K562 (cell line): Measurements from ENCODE around the gene PSMD9. TPM values are rescaled to one million over a fixed set of nuclear protein-coding genes. Genes with fewer than 3 reads are reported as not detected.

ENCODE experiments used
- EP400 ChIP-seq: fragments of 450-650 bp; IDR thresholded peaks from 2 replicates; pipeline ENCODE4 v1.6.1; 2017; ENCODE audit warnings: antibody characterized with exemption, mild to moderate bottlenecking, moderate library complexity
- KLF10 ChIP-seq: fragments of 250-450 bp; sonication (Bioruptor Pico); IDR thresholded peaks from 2 replicates; pipeline ENCODE4 v1.6.1; 2021; ENCODE audit warnings: matching md5 sums
- LCOR ChIP-seq: sonication (generic); formaldehyde crosslinking; IDR thresholded peaks from 2 replicates; pipeline ENCODE4 v1.8.0; 2022; ENCODE audit warnings: mild to moderate bottlenecking, missing genetic modification reagents
- MECOM ChIP-seq: fragments of 250-450 bp; sonication (Bioruptor Pico); IDR thresholded peaks from 2 replicates; pipeline ENCODE4 v1.8.0; 2022; ENCODE audit warnings: inconsistent platforms
- NBN ChIP-seq: fragments of 450-650 bp; IDR thresholded peaks from 2 replicates; pipeline ENCODE4 v1.6.1; 2016; ENCODE audit warnings: low read depth, mild to moderate bottlenecking
- PREB ChIP-seq: sonication (generic); formaldehyde crosslinking; IDR thresholded peaks from 2 replicates; pipeline ENCODE4 v1.8.1; 2023; ENCODE audit warnings: mild to moderate bottlenecking, missing genetic modification reagents
- RBM17 ChIP-seq: fragments of 200-400 bp; formaldehyde crosslinking; IDR thresholded peaks from 2 replicates; pipeline ENCODE4 v1.6.1; 2017; ENCODE audit warnings: low read depth, mild to moderate bottlenecking, low read length, borderline replicate concordance
- RBM34 ChIP-seq: fragments of 200-400 bp; formaldehyde crosslinking; IDR thresholded peaks from 2 replicates; pipeline ENCODE4 v1.6.1; 2018; ENCODE audit warnings: low read length, borderline replicate concordance; ENCODE audit not compliant: insufficient read depth
- SRSF1 ChIP-seq: fragments of 200-400 bp; formaldehyde crosslinking; IDR thresholded peaks from 2 replicates; pipeline ENCODE4 v1.6.1; 2017; ENCODE audit warnings: mild to moderate bottlenecking, low read depth, low read length, moderate library complexity
- XRCC3 ChIP-seq: fragments of 450-650 bp; IDR thresholded peaks from 2 replicates; pipeline ENCODE4 v1.6.1; 2017; ENCODE audit warnings: mild to moderate bottlenecking, moderate library complexity
- ZBTB7A ChIP-seq: IDR thresholded peaks from 2 replicates; pipeline ENCODE4 v1.6.1; 2011; ENCODE audit warnings: low read depth, mild to moderate bottlenecking, low read length, moderate library complexity, borderline replicate concordance; ENCODE audit not compliant: control insufficient read depth
- ZNF239 ChIP-seq: fragments of 250-450 bp; sonication (Bioruptor Pico); IDR thresholded peaks from 2 replicates; pipeline ENCODE4 v1.4.0; 2020; ENCODE audit warnings: mild to moderate bottlenecking
- ZNF696 ChIP-seq: fragments of 250-450 bp; sonication (Bioruptor Pico); conservative IDR thresholded peaks from 2 replicates; pipeline ENCODE4 v1.4.0; 2020; ENCODE audit warnings: mild to moderate bottlenecking, moderate library complexity
- polyA plus RNA-seq, 8 experiments: library from polyadenylated mRNA; depleted of rRNA in 4 of 8; stranded (reverse) in 5 of 8; unstranded in 3 of 8; fragments of >200 nt; fragmentation: Nextera tagmentation in 2 of 8; fragmentation: Illumina TruSeq in 1 of 8; extraction: Ambion mirVana in 2 of 8; extraction: Trizol in 1 of 8; gene quantifications; 2 replicates each; pipeline versions ENCODE4 v1.2.1 to v1.2.3, GENCODE V29; 2011 to 2014; ENCODE audit warnings: inconsistent platforms in 1 of 8, missing spikeins in 1 of 8
- total RNA-seq, 7 experiments: library from RNA; depleted of rRNA in 6 of 7; stranded (reverse); fragments of >200 nt in 6 of 7; fragmentation: Illumina TruSeq in 2 of 7; extraction: Trizol in 2 of 7; gene quantifications; 2 replicates each; pipeline versions ENCODE4 v1.2.1 to v1.2.3, GENCODE V29; 2011 to 2021; ENCODE audit warnings: low replicate concordance in 1 of 7
- TF ChIP-seq, protein P1 (sequence below), 2 experiments: fragments of 450-650 bp; formaldehyde crosslinking in 1 of 2; IDR thresholded peaks; 2 replicates each; pipeline versions ENCODE4 v1.4.0 to v1.6.1; 2014 to 2020; ENCODE audit warnings: mild to moderate bottlenecking in 2 of 2, borderline replicate concordance in 1 of 2, low read depth in 1 of 2
- TF ChIP-seq, protein P2 (sequence below): sonication (generic); formaldehyde crosslinking; IDR thresholded peaks from 2 replicates; pipeline ENCODE4 v1.8.0; 2023; ENCODE audit warnings: mild to moderate bottlenecking, missing genetic modification reagents
- TF ChIP-seq, protein P3 (sequence below): fragments of 250-450 bp; sonication (Bioruptor Pico); IDR thresholded peaks from 2 replicates; pipeline ENCODE4 v1.5.0; 2021

The PSMD9 gene
- total and polyA plus RNA-seq, 9 of the 15 experiments (the other 6 are each of a cell fraction or from before 2014, with no cell fraction given): 12.2 to 143 (median 61.3) TPM

GRCh38 chr12:121839993-121840761 is 48.4 kb upstream of the PSMD9 start (continued):
- TF ChIP-seq, protein P1, sequence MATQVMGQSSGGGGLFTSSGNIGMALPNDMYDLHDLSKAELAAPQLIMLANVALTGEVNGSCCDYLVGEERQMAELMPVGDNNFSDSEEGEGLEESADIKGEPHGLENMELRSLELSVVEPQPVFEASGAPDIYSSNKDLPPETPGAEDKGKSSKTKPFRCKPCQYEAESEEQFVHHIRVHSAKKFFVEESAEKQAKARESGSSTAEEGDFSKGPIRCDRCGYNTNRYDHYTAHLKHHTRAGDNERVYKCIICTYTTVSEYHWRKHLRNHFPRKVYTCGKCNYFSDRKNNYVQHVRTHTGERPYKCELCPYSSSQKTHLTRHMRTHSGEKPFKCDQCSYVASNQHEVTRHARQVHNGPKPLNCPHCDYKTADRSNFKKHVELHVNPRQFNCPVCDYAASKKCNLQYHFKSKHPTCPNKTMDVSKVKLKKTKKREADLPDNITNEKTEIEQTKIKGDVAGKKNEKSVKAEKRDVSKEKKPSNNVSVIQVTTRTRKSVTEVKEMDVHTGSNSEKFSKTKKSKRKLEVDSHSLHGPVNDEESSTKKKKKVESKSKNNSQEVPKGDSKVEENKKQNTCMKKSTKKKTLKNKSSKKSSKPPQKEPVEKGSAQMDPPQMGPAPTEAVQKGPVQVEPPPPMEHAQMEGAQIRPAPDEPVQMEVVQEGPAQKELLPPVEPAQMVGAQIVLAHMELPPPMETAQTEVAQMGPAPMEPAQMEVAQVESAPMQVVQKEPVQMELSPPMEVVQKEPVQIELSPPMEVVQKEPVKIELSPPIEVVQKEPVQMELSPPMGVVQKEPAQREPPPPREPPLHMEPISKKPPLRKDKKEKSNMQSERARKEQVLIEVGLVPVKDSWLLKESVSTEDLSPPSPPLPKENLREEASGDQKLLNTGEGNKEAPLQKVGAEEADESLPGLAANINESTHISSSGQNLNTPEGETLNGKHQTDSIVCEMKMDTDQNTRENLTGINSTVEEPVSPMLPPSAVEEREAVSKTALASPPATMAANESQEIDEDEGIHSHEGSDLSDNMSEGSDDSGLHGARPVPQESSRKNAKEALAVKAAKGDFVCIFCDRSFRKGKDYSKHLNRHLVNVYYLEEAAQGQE (IDR thresholded peaks at IDR 0.05; ENCODE audit: borderline replicate concordance): no peak
- TF ChIP-seq, protein P1 (CRISPR knock-in tag; IDR thresholded peaks at IDR 0.05; ENCODE audit: low read depth): no peak
- TF ChIP-seq NBN: no peak
- TF ChIP-seq ZBTB7A: no peak
- no peak for TF ChIP-seq KLF10 (CRISPR knock-in tag)
- 0 out of 2 replicates have a peak, but pooled peaks have one; percentile 8 for TF ChIP-seq EP400
- no peak for TF ChIP-seq MECOM (CRISPR knock-in tag)
- TF ChIP-seq RBM17: no peak
- TF ChIP-seq PREB: no peak
- TF ChIP-seq, protein P2, sequence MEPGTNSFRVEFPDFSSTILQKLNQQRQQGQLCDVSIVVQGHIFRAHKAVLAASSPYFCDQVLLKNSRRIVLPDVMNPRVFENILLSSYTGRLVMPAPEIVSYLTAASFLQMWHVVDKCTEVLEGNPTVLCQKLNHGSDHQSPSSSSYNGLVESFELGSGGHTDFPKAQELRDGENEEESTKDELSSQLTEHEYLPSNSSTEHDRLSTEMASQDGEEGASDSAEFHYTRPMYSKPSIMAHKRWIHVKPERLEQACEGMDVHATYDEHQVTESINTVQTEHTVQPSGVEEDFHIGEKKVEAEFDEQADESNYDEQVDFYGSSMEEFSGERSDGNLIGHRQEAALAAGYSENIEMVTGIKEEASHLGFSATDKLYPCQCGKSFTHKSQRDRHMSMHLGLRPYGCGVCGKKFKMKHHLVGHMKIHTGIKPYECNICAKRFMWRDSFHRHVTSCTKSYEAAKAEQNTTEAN (CRISPR knock-in tag): no peak
- no peak for TF ChIP-seq ZNF696 (CRISPR knock-in tag)
- TF ChIP-seq ZNF239 (CRISPR knock-in tag): peak; percentile 98
- TF ChIP-seq, protein P3, sequence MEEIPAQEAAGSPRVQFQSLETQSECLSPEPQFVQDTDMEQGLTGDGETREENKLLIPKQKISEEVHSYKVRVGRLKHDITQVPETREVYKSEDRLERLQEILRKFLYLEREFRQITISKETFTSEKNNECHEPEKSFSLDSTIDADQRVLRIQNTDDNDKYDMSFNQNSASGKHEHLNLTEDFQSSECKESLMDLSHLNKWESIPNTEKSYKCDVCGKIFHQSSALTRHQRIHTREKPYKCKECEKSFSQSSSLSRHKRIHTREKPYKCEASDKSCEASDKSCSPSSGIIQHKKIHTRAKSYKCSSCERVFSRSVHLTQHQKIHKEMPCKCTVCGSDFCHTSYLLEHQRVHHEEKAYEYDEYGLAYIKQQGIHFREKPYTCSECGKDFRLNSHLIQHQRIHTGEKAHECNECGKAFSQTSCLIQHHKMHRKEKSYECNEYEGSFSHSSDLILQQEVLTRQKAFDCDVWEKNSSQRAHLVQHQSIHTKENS (CRISPR knock-in tag): no peak
- no peak for TF ChIP-seq LCOR
- no peak for TF ChIP-seq RBM34
- TF ChIP-seq XRCC3: no peak
- TF ChIP-seq SRSF1: no peak
